ENCODE measurements around the gene APBB2.

DNA sequence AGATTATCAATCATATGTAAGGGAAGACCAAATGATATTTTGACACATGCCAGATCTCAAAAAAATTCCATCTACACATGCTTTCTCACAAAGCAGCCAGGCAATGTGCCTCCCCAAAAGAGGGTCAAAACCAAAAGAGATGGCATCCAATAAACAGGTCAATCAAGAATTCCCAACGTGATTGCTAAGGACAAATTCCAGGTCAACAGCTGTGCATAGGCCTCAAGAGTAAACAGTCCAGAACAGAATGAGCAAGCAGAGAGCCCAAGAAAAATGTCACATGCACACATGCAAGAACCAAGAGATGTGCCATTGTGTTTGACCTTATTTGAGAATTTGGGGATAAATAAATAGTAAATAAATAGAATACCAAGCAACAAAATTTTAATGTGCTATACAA, 136.7 kb downstream of the APBB2 start:
- TF ChIP-seq CTCF (IDR thresholded peaks at IDR 0.05; ENCODE audit: low read depth, low read length, poor library complexity, severe bottlenecking), result no peak
- TF ChIP-seq EZH2phosphoT487 (IDR thresholded peaks at IDR 0.05; ENCODE audit: borderline replicate concordance, low read length), result no peak

All from DOHH2 (cell line).